Measurements from ENCODE around the gene RBKS.
"Not testable (repeated sequence)": the region's sequence is repeated elsewhere in the genome, so short reads cannot be mapped to it uniquely, and the experiment has no call there.

RBKS gene

GRCh38 chr2:27869763-27870162 lies 20.4 kb downstream of the RBKS start:
- DNase-seq, result no peak

GRCh38 chr2:27866237-27866636 lies 23.9 kb downstream of the RBKS start:
- no peak for DNase-seq

GRCh38 chr2:27863955-27864354 lies 26.2 kb downstream of the RBKS start:
- DNase-seq, result not testable (repeated sequence)

- no peak for DNase-seq
Measured at GRCh38 chr2:27863146-27863545, 27.0 kb downstream of the RBKS start.

GRCh38 chr2:27860111-27860510 lies 30.1 kb downstream of the RBKS start:
- no peak for DNase-seq

GRCh38 chr2:27857417-27858172 lies 32.6 kb downstream of the RBKS start:
- no peak for DNase-seq

GRCh38 chr2:27856956-27857355 lies 33.2 kb downstream of the RBKS start:
- no peak for DNase-seq

GRCh38 chr2:27856386-27856785 lies 33.8 kb downstream of the RBKS start:
- no peak for DNase-seq

- DNase-seq, result no peak
Measured at GRCh38 chr2:27855476-27855875, 34.7 kb downstream of the RBKS start.

GRCh38 chr2:27854229-27854862 lies 35.8 kb downstream of the RBKS start:
- DNase-seq, result no peak

- no peak for DNase-seq
Measured at GRCh38 chr2:27852691-27853090, 37.5 kb downstream of the RBKS start.

GRCh38 chr2:27849558-27850205 lies 40.5 kb downstream of the RBKS start:
- no peak for DNase-seq

- DNase-seq, result no peak
Measured at GRCh38 chr2:27847333-27847732, 42.9 kb downstream of the RBKS start.

GRCh38 chr2:27844821-27845255 lies 45.3 kb downstream of the RBKS start:
- no peak for DNase-seq

GRCh38 chr2:27843992-27844391 lies 46.2 kb downstream of the RBKS start:
- DNase-seq, result no peak

GRCh38 chr2:27842894-27843293 lies 47.3 kb downstream of the RBKS start:
- no peak for DNase-seq

- DNase-seq, result no peak
Measured at GRCh38 chr2:27839022-27839618, 51.1 kb downstream of the RBKS start.

- no peak for DNase-seq
Measured at GRCh38 chr2:27838502-27838901, 51.7 kb downstream of the RBKS start.

GRCh38 chr2:27833931-27834330 lies 56.3 kb downstream of the RBKS start:
- DNase-seq, result no peak

GRCh38 chr2:27832396-27832795 lies 57.8 kb downstream of the RBKS start:
- DNase-seq, result no peak

GRCh38 chr2:27831279-27832050 lies 58.7 kb downstream of the RBKS start:
- DNase-seq, result no peak

GRCh38 chr2:27830656-27831055 lies 59.5 kb downstream of the RBKS start:
- no peak for DNase-seq

GRCh38 chr2:27829791-27830190 lies 60.4 kb downstream of the RBKS start:
- DNase-seq, result no peak

Measured in NCI-H774 (cell line).